NCI-H2227 treated with DMSO at 0.1 percent for 48 hours (cell line): ENCODE measurements around the gene MGMT.

Source experiments
- DNase-seq: peaks from one replicate; lab custom pipeline; 2025; lab: John Stamatoyannopoulos, UW

MGMT gene

GRCh38 chr10:129624526-129624925 lies 157.5 kb downstream of the MGMT start:
- DNase-seq, result no peak

- DNase-seq, result no peak
These were observed 159.3 kb downstream of the MGMT start for GRCh38 chr10:129626309-129626708.

GRCh38 chr10:129626796-129627435 lies 159.9 kb downstream of the MGMT start:
- no peak for DNase-seq

GRCh38 chr10:129627442-129627841 lies 160.4 kb downstream of the MGMT start:
- no peak for DNase-seq

- no peak for DNase-seq
These were observed 161.8 kb downstream of the MGMT start for GRCh38 chr10:129628823-129629222.

GRCh38 chr10:129629911-129630310 lies 162.9 kb downstream of the MGMT start:
- no peak for DNase-seq

- no peak for DNase-seq
These were observed 164.0 kb downstream of the MGMT start for GRCh38 chr10:129631006-129631405.

- no peak for DNase-seq
These were observed 165.0 kb downstream of the MGMT start for GRCh38 chr10:129631870-129632623.

- DNase-seq, result no peak
These were observed 170.0 kb downstream of the MGMT start for GRCh38 chr10:129637010-129637409.

- DNase-seq, result no peak
These were observed 170.8 kb downstream of the MGMT start for GRCh38 chr10:129637846-129638245.

- DNase-seq, result no peak
These were observed 174.3 kb downstream of the MGMT start for GRCh38 chr10:129641351-129641750.

GRCh38 chr10:129641982-129642381 lies 174.9 kb downstream of the MGMT start:
- DNase-seq, result no peak

- DNase-seq, result no peak
These were observed 175.4 kb downstream of the MGMT start for GRCh38 chr10:129642427-129642826.

GRCh38 chr10:129643266-129643665 lies 176.2 kb downstream of the MGMT start:
- DNase-seq, result no peak

GRCh38 chr10:129645487-129645886 lies 178.4 kb downstream of the MGMT start:
- no peak for DNase-seq

GRCh38 chr10:129646973-129647372 lies 179.9 kb downstream of the MGMT start:
- no peak for DNase-seq

- no peak for DNase-seq
These were observed 180.5 kb downstream of the MGMT start for GRCh38 chr10:129647590-129647989.

GRCh38 chr10:129648856-129649255 lies 181.8 kb downstream of the MGMT start:
- no peak for DNase-seq

GRCh38 chr10:129652021-129652420 lies 185.0 kb downstream of the MGMT start:
- DNase-seq, result no peak

- DNase-seq, result no peak
These were observed 185.6 kb downstream of the MGMT start for GRCh38 chr10:129652521-129653201.

- DNase-seq, result no peak
These were observed 186.4 kb downstream of the MGMT start for GRCh38 chr10:129653428-129653827.

- no peak for DNase-seq
These were observed 186.8 kb downstream of the MGMT start for GRCh38 chr10:129653861-129654260.

- no peak for DNase-seq
These were observed 187.4 kb downstream of the MGMT start for GRCh38 chr10:129654461-129654860.
